Osteocyte (in vitro differentiated cells): ENCODE data around the gene CASZ1. TPM values are rescaled to one million over a fixed set of nuclear protein-coding genes. Genes with fewer than 3 reads are reported as not detected.

Experiments used
- DNase-seq: peaks from one replicate; pipeline ENCODE4 v3.0.0; 2021; ENCODE audit warnings: mixed read lengths; ENCODE audit not compliant: unreplicated experiment; ENCODE audit errors: extremely low spot score
- H3K27ac Mint-ChIP-seq: one replicate; pipeline ENCODE4 v1.8.0; 2021; ENCODE audit warnings: mild to moderate bottlenecking, mixed read lengths; ENCODE audit not compliant: unreplicated experiment
- H3K27me3 Mint-ChIP-seq: one replicate; pipeline ENCODE4 v1.8.0; 2021; ENCODE audit warnings: mixed read lengths; ENCODE audit not compliant: unreplicated experiment
- H3K36me3 Mint-ChIP-seq: one replicate; pipeline ENCODE4 v1.8.0; 2021; ENCODE audit warnings: mixed read lengths; ENCODE audit not compliant: unreplicated experiment
- H3K4me1 Mint-ChIP-seq: one replicate; pipeline ENCODE4 v1.8.0; 2021; ENCODE audit warnings: mixed read lengths; ENCODE audit not compliant: unreplicated experiment
- H3K4me3 Mint-ChIP-seq: one replicate; pipeline ENCODE4 v1.8.0; 2021; ENCODE audit warnings: mild to moderate bottlenecking, moderate library complexity, mixed read lengths; ENCODE audit not compliant: unreplicated experiment
- H3K9me3 Mint-ChIP-seq: one replicate; pipeline ENCODE4 v1.8.0; 2021; ENCODE audit warnings: mixed read lengths; ENCODE audit not compliant: unreplicated experiment
- total RNA-seq: library from RNA; stranded (reverse); gene quantifications from 2 replicates; pipeline ENCODE4 v1.2.1, GENCODE V29; 2021
- TF ChIP-seq, protein P1 (sequence below): fragments of 200-600 bp; sonication (generic); IDR thresholded peaks from 2 replicates; pipeline ENCODE4 v1.5.0; 2021; ENCODE audit warnings: antibody characterized with exemption, mild to moderate bottlenecking, moderate library complexity

Gene CASZ1
- total RNA-seq, 1 donor from 2014 or later = 1.2 TPM

DNA sequence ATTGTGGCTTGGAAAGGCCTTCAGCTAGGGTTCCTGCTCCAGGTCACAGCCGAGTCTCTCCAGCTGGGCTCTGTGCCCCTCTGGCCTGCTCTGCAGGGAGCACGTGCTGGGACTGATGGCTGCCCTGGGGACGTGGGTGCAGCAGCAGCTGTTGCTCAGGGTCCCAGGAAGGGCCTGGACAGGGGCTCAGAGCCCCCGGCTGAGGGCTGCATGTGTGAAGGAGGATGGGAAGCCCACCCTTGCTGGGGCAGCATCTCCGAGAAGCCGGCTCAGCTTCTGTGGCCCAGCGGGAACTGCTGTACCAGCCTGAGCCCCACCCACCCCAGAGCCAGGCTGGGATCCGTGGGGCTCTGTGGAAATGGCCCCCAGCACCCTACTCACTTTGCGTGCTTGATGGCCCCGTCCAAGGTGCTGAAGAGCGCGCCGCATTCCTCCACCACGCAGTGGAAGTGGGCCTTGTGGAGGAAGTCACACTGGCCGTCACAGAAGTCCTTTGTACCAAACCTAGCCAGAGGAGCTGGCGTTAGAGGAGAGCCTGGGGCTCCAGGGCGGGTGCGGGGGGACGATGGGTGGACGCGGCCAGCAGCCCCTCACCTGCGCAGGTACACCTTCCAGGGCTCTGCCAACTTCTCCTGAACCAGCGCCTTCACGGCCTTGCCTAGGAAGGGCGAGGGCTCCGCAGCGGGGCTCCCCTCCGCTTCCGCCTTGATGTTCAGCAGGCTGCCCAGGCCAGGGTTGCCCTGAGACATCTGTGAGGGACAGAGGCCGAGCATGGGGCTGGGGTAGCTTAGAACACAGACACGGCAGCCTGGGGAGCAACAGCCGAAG is 147.5 kb downstream of the CASZ1 start:
- Mint-ChIP-seq H3K4me1 (peaks cover 5% of the 10 kb centered on the region), H3K9me3 (no peaks in the 10 kb centered on the region), H3K27ac (no peak overlapping the region), H3K36me3 (no peaks in the 10 kb centered on the region), H3K4me3 (no peak overlapping the region), H3K27me3 (no peaks in the 10 kb centered on the region)
- TF ChIP-seq, protein P1, sequence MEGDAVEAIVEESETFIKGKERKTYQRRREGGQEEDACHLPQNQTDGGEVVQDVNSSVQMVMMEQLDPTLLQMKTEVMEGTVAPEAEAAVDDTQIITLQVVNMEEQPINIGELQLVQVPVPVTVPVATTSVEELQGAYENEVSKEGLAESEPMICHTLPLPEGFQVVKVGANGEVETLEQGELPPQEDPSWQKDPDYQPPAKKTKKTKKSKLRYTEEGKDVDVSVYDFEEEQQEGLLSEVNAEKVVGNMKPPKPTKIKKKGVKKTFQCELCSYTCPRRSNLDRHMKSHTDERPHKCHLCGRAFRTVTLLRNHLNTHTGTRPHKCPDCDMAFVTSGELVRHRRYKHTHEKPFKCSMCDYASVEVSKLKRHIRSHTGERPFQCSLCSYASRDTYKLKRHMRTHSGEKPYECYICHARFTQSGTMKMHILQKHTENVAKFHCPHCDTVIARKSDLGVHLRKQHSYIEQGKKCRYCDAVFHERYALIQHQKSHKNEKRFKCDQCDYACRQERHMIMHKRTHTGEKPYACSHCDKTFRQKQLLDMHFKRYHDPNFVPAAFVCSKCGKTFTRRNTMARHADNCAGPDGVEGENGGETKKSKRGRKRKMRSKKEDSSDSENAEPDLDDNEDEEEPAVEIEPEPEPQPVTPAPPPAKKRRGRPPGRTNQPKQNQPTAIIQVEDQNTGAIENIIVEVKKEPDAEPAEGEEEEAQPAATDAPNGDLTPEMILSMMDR = no peak
- DNase-seq = no peak

DNA sequence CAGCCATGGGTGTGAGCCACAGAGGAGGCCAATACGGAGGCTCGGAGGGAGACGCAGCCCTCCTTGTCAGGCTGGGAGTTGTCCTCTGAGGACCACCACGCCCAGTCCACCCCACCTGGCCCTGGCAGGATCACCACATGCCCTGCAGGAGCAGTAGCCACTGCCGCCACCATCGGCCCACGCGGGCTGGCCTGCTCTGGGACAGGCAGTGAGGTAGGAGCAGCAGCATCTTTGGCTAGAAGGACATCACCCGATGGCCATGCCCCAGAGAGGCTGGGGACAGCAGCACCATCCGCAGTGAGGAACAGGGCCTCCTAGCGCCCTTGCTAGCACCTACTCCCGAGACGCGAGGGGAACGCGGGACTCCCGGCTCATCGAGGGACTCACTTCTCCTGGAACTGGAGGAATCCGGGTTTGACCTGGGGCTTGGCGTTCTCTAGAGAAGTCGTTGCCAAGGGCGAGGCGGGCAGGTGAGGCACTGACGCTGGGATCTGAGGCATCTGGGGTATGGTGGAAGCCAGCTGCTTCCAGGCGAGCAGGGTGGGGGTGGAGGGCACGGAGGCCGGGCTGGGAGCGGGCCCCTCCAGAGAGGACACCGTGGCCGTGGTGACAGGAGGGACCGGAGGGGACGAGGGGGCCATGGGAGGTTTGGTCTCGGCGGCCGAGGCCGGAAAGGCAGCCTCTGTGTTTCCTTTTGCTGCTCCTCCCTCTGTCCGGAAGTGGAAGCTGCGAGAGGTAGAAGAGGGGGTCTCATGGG is 148.9 kb downstream of the CASZ1 start:
- H3K4me3 Mint-ChIP-seq = no peak overlapping the region
- TF ChIP-seq, protein P1 = no peak
- no peak overlapping the region for H3K27ac Mint-ChIP-seq
- H3K36me3 Mint-ChIP-seq = no peaks in the 10 kb centered on the region
- H3K27me3 Mint-ChIP-seq = no peaks in the 10 kb centered on the region
- no peaks in the 10 kb centered on the region for H3K9me3 Mint-ChIP-seq
- no peak for DNase-seq
- peaks cover 5% of the 10 kb centered on the region for H3K4me1 Mint-ChIP-seq

DNA sequence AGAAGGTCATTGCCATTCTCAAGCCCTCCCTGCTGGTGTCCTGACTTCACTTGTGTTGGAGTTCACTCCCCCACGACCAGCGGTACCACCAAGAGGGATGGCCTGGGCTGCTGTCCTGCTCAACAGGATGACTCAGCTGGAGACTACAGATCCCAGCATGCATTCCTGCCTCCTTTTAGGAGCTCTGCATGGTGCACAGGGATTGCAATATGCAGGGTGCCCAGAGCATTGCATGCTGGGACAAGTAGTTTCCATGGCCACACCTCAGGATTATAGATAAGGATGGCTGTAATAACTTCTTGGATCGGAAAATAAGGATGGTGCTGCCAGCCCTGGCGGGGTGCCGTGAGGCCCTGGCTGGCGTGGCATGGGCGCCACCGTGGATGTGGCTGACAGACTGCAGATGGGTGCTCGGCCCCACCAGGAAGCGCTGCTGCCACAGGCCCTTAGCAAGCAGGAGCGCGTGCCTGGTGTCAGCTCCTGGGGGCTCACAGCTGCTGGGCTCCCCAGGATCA is 150.0 kb downstream of the CASZ1 start:
- H3K27me3 Mint-ChIP-seq = no peaks in the 10 kb centered on the region

DNA sequence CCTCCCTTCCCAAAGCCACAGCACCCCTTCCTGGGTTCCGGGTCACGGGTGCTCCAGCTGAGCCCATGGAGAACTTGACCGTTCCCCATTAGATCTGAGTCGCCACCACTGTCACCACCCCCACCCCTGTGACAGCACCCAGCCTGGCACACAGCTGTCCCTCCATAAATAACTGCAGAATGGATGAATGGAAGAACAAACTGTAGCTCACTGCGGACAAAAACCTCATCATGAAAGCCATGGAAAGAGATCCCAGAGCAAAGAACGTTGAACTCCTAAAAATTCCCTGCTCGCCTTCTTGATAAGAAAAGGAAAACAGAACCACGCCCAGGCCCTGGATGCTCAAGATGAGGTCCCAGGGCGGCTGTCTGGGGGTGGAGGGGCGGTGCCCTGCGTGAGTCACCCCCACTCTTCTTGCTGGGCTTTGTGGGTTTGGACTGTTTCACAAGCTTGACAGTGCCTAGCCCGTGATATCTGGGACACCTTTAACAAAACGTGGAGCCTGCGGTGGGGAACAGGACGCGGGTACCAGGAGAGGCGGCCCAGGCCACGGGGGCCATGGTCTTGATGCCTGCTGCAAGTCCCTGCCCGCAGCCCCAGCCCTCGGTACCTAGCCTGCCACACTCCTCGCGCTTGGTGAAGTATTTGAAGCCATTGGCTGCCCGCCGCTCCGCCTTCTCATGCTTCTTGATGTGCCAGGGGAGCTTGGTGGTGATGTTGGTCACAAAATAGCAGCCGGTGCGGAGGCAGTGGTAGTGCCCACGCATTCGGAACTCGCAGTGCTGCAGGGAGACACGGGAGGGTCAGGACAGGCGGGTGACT is 151.9 kb downstream of the CASZ1 start:
- Mint-ChIP-seq H3K4me1 (peaks cover 10% of the 10 kb centered on the region), H3K27ac (no peak overlapping the region), H3K9me3 (no peaks in the 10 kb centered on the region), H3K27me3 (no peaks in the 10 kb centered on the region), H3K36me3 (no peaks in the 10 kb centered on the region), H3K4me3 (no peak overlapping the region)
- TF ChIP-seq, protein P1 = no peak
- DNase-seq = no peak

More for the DNA sequence above, 150.0 kb downstream of the CASZ1 start:
- DNase-seq = no peak
- Mint-ChIP-seq H3K27ac (no peak overlapping the region), H3K4me3 (no peak overlapping the region), H3K4me1 (peaks cover 7% of the 10 kb centered on the region), H3K9me3 (no peaks in the 10 kb centered on the region), H3K36me3 (no peaks in the 10 kb centered on the region)
- TF ChIP-seq, protein P1 = no peak
